Liver (tissue), 3 donors: ENCODE measurements around the gene PAXIP1.

ENCODE experiments used
- FOXA1 ChIP-seq: IDR thresholded peaks from 2 replicates; pipeline ENCODE4 v1.6.1; 2016; ENCODE audit warnings: antibody characterized with exemption
- GABPA ChIP-seq, 2 donors: IDR thresholded peaks in 1 of 2; conservative IDR thresholded peaks in 1 of 2; 2 replicates each; pipeline ENCODE4 v1.6.1; 2016; ENCODE audit warnings: antibody characterized with exemption in 2 of 2, mild to moderate bottlenecking in 1 of 2, moderate library complexity in 1 of 2
- JUND ChIP-seq, 2 donors: IDR thresholded peaks; 2 replicates each; pipeline ENCODE4 v1.6.1; 2016; ENCODE audit warnings: antibody characterized with exemption in 2 of 2
- NR2F2 ChIP-seq: IDR thresholded peaks from 2 replicates; pipeline ENCODE4 v1.6.1; 2016; ENCODE audit warnings: antibody characterized with exemption
- RAD21 ChIP-seq, 2 donors: IDR thresholded peaks; 2 replicates each; pipeline ENCODE4 v1.6.1; 2016; ENCODE audit warnings: antibody characterized with exemption in 2 of 2, mild to moderate bottlenecking in 2 of 2
- RXRA ChIP-seq, 2 donors: IDR thresholded peaks; 2 replicates each; pipeline ENCODE4 v1.6.1; 2017 to 2018; ENCODE audit warnings: antibody characterized with exemption in 2 of 2, mild to moderate bottlenecking in 1 of 2
- TAF1 ChIP-seq: conservative IDR thresholded peaks from 2 replicates; pipeline ENCODE4 v1.6.1; 2016; ENCODE audit warnings: antibody characterized with exemption, mild to moderate bottlenecking
- YY1 ChIP-seq: IDR thresholded peaks from 2 replicates; pipeline ENCODE4 v1.6.1; 2016; ENCODE audit warnings: antibody characterized with exemption, mild to moderate bottlenecking
- TF ChIP-seq, protein P1 (sequence below): IDR thresholded peaks from 2 replicates; pipeline ENCODE4 v1.6.1; 2016; ENCODE audit warnings: antibody characterized with exemption
- TF ChIP-seq, protein P2 (sequence below): fragments of 150-350 bp; IDR thresholded peaks from 2 replicates; pipeline ENCODE4 v1.5.1; 2017; ENCODE audit warnings: improper control_type of control experiment, low read depth, low read length; ENCODE audit not compliant: missing input control
- TF ChIP-seq, protein P3 (sequence below): IDR thresholded peaks from 2 replicates; pipeline ENCODE4 v1.6.1; 2016; ENCODE audit warnings: antibody characterized with exemption, mild to moderate bottlenecking
- TF ChIP-seq, protein P4 (sequence below): IDR thresholded peaks from 2 replicates; pipeline ENCODE4 v1.6.1; 2016; ENCODE audit warnings: antibody characterized with exemption
- TF ChIP-seq, protein P5 (sequence below): IDR thresholded peaks from 2 replicates; pipeline ENCODE4 v1.6.1; 2016; ENCODE audit warnings: antibody characterized with exemption
- donor health status: healthy.
- donor health status: healthy.

DNA sequence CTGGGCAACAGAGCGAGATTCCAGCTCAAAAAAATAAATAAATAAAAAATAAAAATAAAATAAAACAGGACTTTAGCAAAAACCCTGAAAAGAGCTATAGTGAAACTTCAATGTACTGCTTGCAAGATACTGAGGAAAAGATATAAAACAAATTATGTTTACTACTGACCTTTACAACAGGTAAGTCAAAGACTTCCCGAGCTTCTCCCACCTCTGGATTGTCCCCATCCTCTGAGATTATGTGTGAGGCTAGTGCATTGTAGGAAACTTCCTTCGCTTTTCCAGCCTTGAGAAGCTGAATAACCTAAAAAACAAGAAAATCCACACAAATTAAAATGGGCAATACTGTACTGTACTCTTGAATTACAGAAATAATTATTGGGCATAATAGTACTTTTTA is 4.4 kb downstream of the PAXIP1 start:
- TF ChIP-seq, protein P1, sequence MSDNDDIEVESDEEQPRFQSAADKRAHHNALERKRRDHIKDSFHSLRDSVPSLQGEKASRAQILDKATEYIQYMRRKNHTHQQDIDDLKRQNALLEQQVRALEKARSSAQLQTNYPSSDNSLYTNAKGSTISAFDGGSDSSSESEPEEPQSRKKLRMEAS: no peak
- TF ChIP-seq, protein P2, sequence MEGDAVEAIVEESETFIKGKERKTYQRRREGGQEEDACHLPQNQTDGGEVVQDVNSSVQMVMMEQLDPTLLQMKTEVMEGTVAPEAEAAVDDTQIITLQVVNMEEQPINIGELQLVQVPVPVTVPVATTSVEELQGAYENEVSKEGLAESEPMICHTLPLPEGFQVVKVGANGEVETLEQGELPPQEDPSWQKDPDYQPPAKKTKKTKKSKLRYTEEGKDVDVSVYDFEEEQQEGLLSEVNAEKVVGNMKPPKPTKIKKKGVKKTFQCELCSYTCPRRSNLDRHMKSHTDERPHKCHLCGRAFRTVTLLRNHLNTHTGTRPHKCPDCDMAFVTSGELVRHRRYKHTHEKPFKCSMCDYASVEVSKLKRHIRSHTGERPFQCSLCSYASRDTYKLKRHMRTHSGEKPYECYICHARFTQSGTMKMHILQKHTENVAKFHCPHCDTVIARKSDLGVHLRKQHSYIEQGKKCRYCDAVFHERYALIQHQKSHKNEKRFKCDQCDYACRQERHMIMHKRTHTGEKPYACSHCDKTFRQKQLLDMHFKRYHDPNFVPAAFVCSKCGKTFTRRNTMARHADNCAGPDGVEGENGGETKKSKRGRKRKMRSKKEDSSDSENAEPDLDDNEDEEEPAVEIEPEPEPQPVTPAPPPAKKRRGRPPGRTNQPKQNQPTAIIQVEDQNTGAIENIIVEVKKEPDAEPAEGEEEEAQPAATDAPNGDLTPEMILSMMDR: no peak
- TF ChIP-seq, protein P3, sequence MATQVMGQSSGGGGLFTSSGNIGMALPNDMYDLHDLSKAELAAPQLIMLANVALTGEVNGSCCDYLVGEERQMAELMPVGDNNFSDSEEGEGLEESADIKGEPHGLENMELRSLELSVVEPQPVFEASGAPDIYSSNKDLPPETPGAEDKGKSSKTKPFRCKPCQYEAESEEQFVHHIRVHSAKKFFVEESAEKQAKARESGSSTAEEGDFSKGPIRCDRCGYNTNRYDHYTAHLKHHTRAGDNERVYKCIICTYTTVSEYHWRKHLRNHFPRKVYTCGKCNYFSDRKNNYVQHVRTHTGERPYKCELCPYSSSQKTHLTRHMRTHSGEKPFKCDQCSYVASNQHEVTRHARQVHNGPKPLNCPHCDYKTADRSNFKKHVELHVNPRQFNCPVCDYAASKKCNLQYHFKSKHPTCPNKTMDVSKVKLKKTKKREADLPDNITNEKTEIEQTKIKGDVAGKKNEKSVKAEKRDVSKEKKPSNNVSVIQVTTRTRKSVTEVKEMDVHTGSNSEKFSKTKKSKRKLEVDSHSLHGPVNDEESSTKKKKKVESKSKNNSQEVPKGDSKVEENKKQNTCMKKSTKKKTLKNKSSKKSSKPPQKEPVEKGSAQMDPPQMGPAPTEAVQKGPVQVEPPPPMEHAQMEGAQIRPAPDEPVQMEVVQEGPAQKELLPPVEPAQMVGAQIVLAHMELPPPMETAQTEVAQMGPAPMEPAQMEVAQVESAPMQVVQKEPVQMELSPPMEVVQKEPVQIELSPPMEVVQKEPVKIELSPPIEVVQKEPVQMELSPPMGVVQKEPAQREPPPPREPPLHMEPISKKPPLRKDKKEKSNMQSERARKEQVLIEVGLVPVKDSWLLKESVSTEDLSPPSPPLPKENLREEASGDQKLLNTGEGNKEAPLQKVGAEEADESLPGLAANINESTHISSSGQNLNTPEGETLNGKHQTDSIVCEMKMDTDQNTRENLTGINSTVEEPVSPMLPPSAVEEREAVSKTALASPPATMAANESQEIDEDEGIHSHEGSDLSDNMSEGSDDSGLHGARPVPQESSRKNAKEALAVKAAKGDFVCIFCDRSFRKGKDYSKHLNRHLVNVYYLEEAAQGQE: no peak
- TF ChIP-seq, protein P4, sequence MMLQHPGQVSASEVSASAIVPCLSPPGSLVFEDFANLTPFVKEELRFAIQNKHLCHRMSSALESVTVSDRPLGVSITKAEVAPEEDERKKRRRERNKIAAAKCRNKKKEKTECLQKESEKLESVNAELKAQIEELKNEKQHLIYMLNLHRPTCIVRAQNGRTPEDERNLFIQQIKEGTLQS: no peak
- TF ChIP-seq, protein P5, sequence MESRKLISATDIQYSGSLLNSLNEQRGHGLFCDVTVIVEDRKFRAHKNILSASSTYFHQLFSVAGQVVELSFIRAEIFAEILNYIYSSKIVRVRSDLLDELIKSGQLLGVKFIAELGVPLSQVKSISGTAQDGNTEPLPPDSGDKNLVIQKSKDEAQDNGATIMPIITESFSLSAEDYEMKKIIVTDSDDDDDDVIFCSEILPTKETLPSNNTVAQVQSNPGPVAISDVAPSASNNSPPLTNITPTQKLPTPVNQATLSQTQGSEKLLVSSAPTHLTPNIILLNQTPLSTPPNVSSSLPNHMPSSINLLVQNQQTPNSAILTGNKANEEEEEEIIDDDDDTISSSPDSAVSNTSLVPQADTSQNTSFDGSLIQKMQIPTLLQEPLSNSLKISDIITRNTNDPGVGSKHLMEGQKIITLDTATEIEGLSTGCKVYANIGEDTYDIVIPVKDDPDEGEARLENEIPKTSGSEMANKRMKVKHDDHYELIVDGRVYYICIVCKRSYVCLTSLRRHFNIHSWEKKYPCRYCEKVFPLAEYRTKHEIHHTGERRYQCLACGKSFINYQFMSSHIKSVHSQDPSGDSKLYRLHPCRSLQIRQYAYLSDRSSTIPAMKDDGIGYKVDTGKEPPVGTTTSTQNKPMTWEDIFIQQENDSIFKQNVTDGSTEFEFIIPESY: no peak
- TF ChIP-seq RXRA (IDR thresholded peaks at IDR 0.05) (no peak), YY1 (no peak), FOXA1 (no peak), RAD21 (IDR thresholded peaks at IDR 0.05) (no peak), JUND (IDR thresholded peaks at IDR 0.05) (no peak), NR2F2 (no peak), GABPA (IDR thresholded peaks at IDR 0.05 in 1 of 2, conservative IDR thresholded peaks at IDR 0.05 in 1 of 2) (no peak), TAF1 (no peak)
